A549 (cell line): ENCODE measurements around the gene RPS6KA4. TPM values are rescaled to one million over a fixed set of nuclear protein-coding genes. Genes with fewer than 3 reads are reported as not detected.

Experiments used
- ATAC-seq, 2 experiments: fragments of 200-7000 bp in 1 of 2; fragments of >200 bp in 1 of 2; cut with Nextera tagmentation in 1 of 2; cut with Tn5 transposase in 1 of 2; 3 replicates each; pipeline versions ENCODE4 v1.8.0 to v1.9.1; 2018 to 2020; ENCODE audit warnings: mild to moderate bottlenecking in 1 of 2, moderate library complexity in 1 of 2
- CTCF ChIA-PET: fragments of 300-600 bp; sonication (Branson Sonifier 250); formaldehyde crosslinking; extraction: SDS; loops from one replicate; lab custom pipeline; 2021; ENCODE audit warnings: antibody characterized with exemption, inconsistent platforms; lab: Yijun Ruan, JAX
- POLR2A ChIA-PET: fragments of 350-600 bp; formaldehyde crosslinking; extraction: SDS; loops from one replicate; lab custom pipeline; 2021; ENCODE audit warnings: antibody characterized with exemption, inconsistent platforms; lab: Yijun Ruan, JAX
- DNase-seq, 2 experiments: peaks; one replicate each; pipeline versions ENCODE4 v3.0.0 to v3.0.0-alpha.2; 2011 to 2016; ENCODE audit warnings: low read depth in 1 of 2, low spot score in 1 of 2
- FAIRE-seq: peaks from 2 replicates; lab custom pipeline; 2011; peaks lifted over from hg19 to GRCh38; lab: Jason Lieb, UNC
- H3K27ac ChIP-seq, 2 experiments: fragments of >200 bp; sonication (Bioruptor Twin); formaldehyde crosslinking; 3 replicates each; pipeline ENCODE4 v1.5.1; 2016 to 2017
- H3K4me1 ChIP-seq: fragments of >200 bp; sonication (Bioruptor Twin); formaldehyde crosslinking; 3 replicates; pipeline ENCODE4 v1.6.1; 2016
- H3K4me2 ChIP-seq: fragments of >200 bp; sonication (Bioruptor Twin); formaldehyde crosslinking; 3 replicates; pipeline ENCODE4 v1.6.1; 2016
- H3K4me3 ChIP-seq: fragments of >200 bp; sonication (Bioruptor Twin); formaldehyde crosslinking; 3 replicates; pipeline ENCODE4 v1.5.1; 2016
- H3K9me3 ChIP-seq: fragments of >200 bp; sonication (Bioruptor Twin); formaldehyde crosslinking; 3 replicates; pipeline ENCODE4 v1.6.1; 2016
- BHLHE40 ChIP-seq: IDR thresholded peaks from 2 replicates; pipeline ENCODE4 v1.6.1; 2012; ENCODE audit warnings: low read depth, low read length, inconsistent platforms
- CEBPB ChIP-seq, 2 experiments: fragments of >200 bp in 1 of 2; sonication (Bioruptor Twin) in 1 of 2; formaldehyde crosslinking in 1 of 2; IDR thresholded peaks; 2 replicates each; pipeline ENCODE4 v1.6.1; 2012 to 2016
- CHD2 ChIP-seq: fragments of 150-350 bp; IDR thresholded peaks from 2 replicates; pipeline ENCODE4 v1.6.1; 2014; ENCODE audit warnings: low read length; ENCODE audit not compliant: partially characterized antibody
- CHD4 ChIP-seq: fragments of 200-600 bp; sonication (generic); IDR thresholded peaks from 2 replicates; pipeline ENCODE4 v1.6.1; 2016; ENCODE audit warnings: antibody characterized with exemption, mild to moderate bottlenecking, borderline replicate concordance
- E2F6 ChIP-seq: IDR thresholded peaks from 2 replicates; pipeline ENCODE4 v1.6.1; 2012; ENCODE audit warnings: low read depth, borderline replicate concordance
- EHMT2 ChIP-seq: fragments of 200-600 bp; sonication (generic); IDR thresholded peaks from 2 replicates; pipeline ENCODE4 v1.6.1; 2016; ENCODE audit warnings: antibody characterized with exemption, low read depth, mild to moderate bottlenecking, moderate library complexity
- FOSL2 ChIP-seq, 2 experiments: fragments of 450-650 bp in 1 of 2; fragments of >200 bp in 1 of 2; sonication (Bioruptor Twin) in 1 of 2; formaldehyde crosslinking; IDR thresholded peaks; 2 replicates each; pipeline versions ENCODE4 v1.5.0 to v1.6.1; 2016 to 2020; ENCODE audit warnings: mild to moderate bottlenecking in 1 of 2, moderate library complexity in 1 of 2
- FOXS1 ChIP-seq: fragments of 250-450 bp; sonication (Bioruptor Pico); IDR thresholded peaks from 2 replicates; pipeline ENCODE4 v1.5.0; 2020; ENCODE audit warnings: mild to moderate bottlenecking, moderate library complexity
- HDAC2 ChIP-seq: fragments of 200-600 bp; sonication (generic); IDR thresholded peaks from 2 replicates; pipeline ENCODE4 v1.6.1; 2016
- HES2 ChIP-seq: fragments of >200 bp; sonication (Bioruptor Twin); formaldehyde crosslinking; IDR thresholded peaks from 2 replicates; pipeline ENCODE4 v1.6.1; 2016
- HEYL ChIP-seq: fragments of 250-450 bp; sonication (Bioruptor Pico); IDR thresholded peaks from 2 replicates; pipeline ENCODE4 v1.8.0; 2021; ENCODE audit warnings: mild to moderate bottlenecking, moderate library complexity
- HOXA7 ChIP-seq: fragments of 250-450 bp; sonication (Bioruptor Pico); IDR thresholded peaks from 2 replicates; pipeline ENCODE4 v1.5.0; 2020; ENCODE audit warnings: mild to moderate bottlenecking, moderate library complexity
- HOXB5 ChIP-seq: fragments of 250-450 bp; sonication (Bioruptor Pico); IDR thresholded peaks from 2 replicates; pipeline ENCODE4 v1.5.0; 2020; ENCODE audit warnings: mild to moderate bottlenecking, moderate library complexity
- JUNB ChIP-seq: fragments of >200 bp; sonication (Bioruptor Twin); formaldehyde crosslinking; IDR thresholded peaks from 2 replicates; pipeline ENCODE4 v1.6.1; 2016
- KDM1A ChIP-seq: fragments of 200-600 bp; sonication (generic); IDR thresholded peaks from 2 replicates; pipeline ENCODE4 v1.6.1; 2016; ENCODE audit warnings: low read depth, mild to moderate bottlenecking
- MAFK ChIP-seq: fragments of 450-650 bp; IDR thresholded peaks from 2 replicates; pipeline ENCODE4 v1.6.1; 2014; ENCODE audit not compliant: partially characterized antibody
- MAX ChIP-seq: IDR thresholded peaks from 2 replicates; pipeline ENCODE4 v1.6.1; 2012
- NFE2L2 ChIP-seq: fragments of 150-350 bp; conservative IDR thresholded peaks from 2 replicates; pipeline ENCODE4 v1.6.1; 2014; ENCODE audit warnings: low read length
- NR3C1 ChIP-seq: fragments of >200 bp; sonication (Bioruptor Twin); formaldehyde crosslinking; IDR thresholded peaks from 3 replicates; pipeline ENCODE4 v1.6.1; 2017
- REST ChIP-seq: fragments of 200-600 bp; sonication (generic); IDR thresholded peaks from 2 replicates; pipeline ENCODE4 v1.6.1; 2016; ENCODE audit warnings: antibody characterized with exemption, mild to moderate bottlenecking, moderate library complexity
- SMC3 ChIP-seq: fragments of >200 bp; sonication (Bioruptor Twin); formaldehyde crosslinking; IDR thresholded peaks from 3 replicates; pipeline ENCODE4 v1.6.1; 2018; ENCODE audit warnings: inconsistent platforms
- TP53 ChIP-seq: fragments of 250-450 bp; sonication (Bioruptor Pico); IDR thresholded peaks from 2 replicates; pipeline ENCODE4 v1.5.0; 2021; ENCODE audit warnings: mild to moderate bottlenecking, moderate library complexity
- ZC3H11A ChIP-seq: fragments of 450-650 bp; IDR thresholded peaks from 2 replicates; pipeline ENCODE4 v1.6.1; 2014; ENCODE audit warnings: antibody characterized with exemption, mild to moderate bottlenecking
- ZFP36 ChIP-seq: fragments of 450-650 bp; IDR thresholded peaks from 2 replicates; pipeline ENCODE4 v1.6.1; 2014; ENCODE audit warnings: borderline replicate concordance; ENCODE audit not compliant: partially characterized antibody
- WGBS: methylation state at CpG from one replicate; pipeline ENCODE4 v1.1.6; 2017; ENCODE audit errors: missing lambda C conversion rate; 5-methylcytosine and 5-hydroxymethylcytosine counted together
- polyA plus RNA-seq, 4 experiments: library from polyadenylated mRNA; depleted of rRNA in 3 of 4; stranded (reverse); fragments of >200 nt; fragmentation: RNase III in 1 of 4; extraction: RNeasy Plus Mini Kit Qiagen cat#74134 plus additional on column Dnase treatment in 1 of 4; gene quantifications; 2 replicates in 3 of 4; 3 replicates in 1 of 4; pipeline ENCODE4 v1.2.3, GENCODE V29; 2011 to 2017

The RPS6KA4 gene
- polyA plus RNA-seq, 2 of the 4 experiments (the other 2 are of a cell fraction), result 21.4 to 35.9 TPM

- no peak for TF ChIP-seq MAX
- TF ChIP-seq FOSL2 (IDR thresholded peaks at IDR 0.05), result no peak
- no peak for TF ChIP-seq FOSL2 (CRISPR knock-in tag; IDR thresholded peaks at IDR 0.05)
- TF ChIP-seq HDAC2, result peak; percentile 68; the same call in 1 of the 2 replicates
- no peak for TF ChIP-seq HES2
- no peak for TF ChIP-seq REST
- TF ChIP-seq KDM1A, result peak; percentile 87
- TF ChIP-seq NFE2L2, result no peak
- TF ChIP-seq FOXS1 (CRISPR knock-in tag), result no peak
- no peak for TF ChIP-seq CHD4
- TF ChIP-seq CEBPB (IDR thresholded peaks at IDR 0.05), result no peak
- TF ChIP-seq TP53 (CRISPR knock-in tag), result no peak
- TF ChIP-seq HEYL (CRISPR knock-in tag), result no peak
- no peak for TF ChIP-seq HOXB5 (CRISPR knock-in tag)
- no peak for TF ChIP-seq E2F6
- TF ChIP-seq JUNB, result no peak
- TF ChIP-seq MAFK, result no peak
- no peak for TF ChIP-seq BHLHE40
- TF ChIP-seq CHD2, result no peak
- peak; percentile 80 for TF ChIP-seq ZFP36
- TF ChIP-seq NR3C1, result no peak
- TF ChIP-seq, all 56 proteins: peak for 3
- CTCF ChIA-PET, result interaction anchor here (0.9 to 33.9 kb wide), 4 partner anchors 9 to 405 kb away, joined by 3 to 996 read pairs (median 152); partner anchors contain the start of genes CATSPERZ, ESRRA, PRDX5 and TRMT112
- POLR2A ChIA-PET, result interaction anchor here (1.9 kb wide), 1 partner anchor 20 kb away, joined by 13 read pairs; the partner anchor contains the start of gene PRDX5
- peaks cover 23% of the 10 kb centered on the region for H3K4me1 ChIP-seq
- H3K4me2 ChIP-seq, result no peak overlapping the region
- FAIRE-seq, result no peak
- H3K4me3 ChIP-seq, result no peak overlapping the region
- WGBS, result 73% methylated on average over 8 of the region's 8 CpGs
- DNase-seq, result no peak
- peak overlapping the region in 1 of 2 experiments; percentile 32; a peak in 2 of 6 replicates for H3K27ac ChIP-seq
- no peaks in the 10 kb centered on the region for H3K9me3 ChIP-seq
- no peak for ATAC-seq
These were observed 21.3 kb upstream of the RPS6KA4 start for GRCh38 chr11:64337538-64338249.

- Histone ChIP-seq H3K4me2 (no peak overlapping the region), H3K4me1 (peaks cover 30% of the 10 kb centered on the region), H3K9me3 (no peaks in the 10 kb centered on the region), H3K4me3 (no peak overlapping the region), H3K27ac (peak overlapping the region in 1 of 2 experiments; percentile 38; a peak in 2 of 6 replicates)
- DNase-seq, result no peak
- ChIA-PET CTCF (interaction anchor here (0.7 to 33.9 kb wide), 3 partner anchors 15 to 111 kb away, joined by 4 to 996 read pairs (median 301); partner anchors contain the start of genes CATSPERZ, ESRRA, PRDX5 and TRMT112), POLR2A (interaction anchor here (0.7 to 1.9 kb wide), 2 partner anchors 21 to 57 kb away, joined by 4 to 13 read pairs; partner anchors contain the start of gene PRDX5)
- TF ChIP-seq ZC3H11A, result no peak
- no peak for TF ChIP-seq EHMT2
- no peak for TF ChIP-seq JUNB
- no peak for TF ChIP-seq SMC3
- no peak for TF ChIP-seq HOXA7 (CRISPR knock-in tag)
- FAIRE-seq, result no peak
- WGBS, result 88% methylated on average over 8 of the region's 8 CpGs
- no peak for ATAC-seq
These were observed 20.2 kb upstream of the RPS6KA4 start for GRCh38 chr11:64338716-64339115.
